HCT116 (cell line): Measurements from ENCODE around the gene MDFIC2. TPM values are rescaled to one million over a fixed set of nuclear protein-coding genes. Genes with fewer than 3 reads are reported as not detected.

Experiments used
- ATAC-seq: fragments of 200-7000 bp; cut with Tn5 transposase; 2 replicates; pipeline ENCODE4 v1.9.1; 2020; ENCODE audit warnings: mild to moderate bottlenecking, moderate library complexity
- BruUV-seq: library from RNA; stranded (reverse); fragments of 400-500 nt; replicated peaks from 2 replicates; lab custom pipeline; 2021; lab: Mats Ljungman, UMichigan
- CTCF ChIA-PET: fragments of 300-600 bp; sonication (Branson Sonifier 250); formaldehyde crosslinking; loops from one replicate; lab custom pipeline; 2021; ENCODE audit warnings: antibody characterized with exemption; lab: Charles Lee
- POLR2A ChIA-PET: fragments of 300-600, 350-600 bp; sonication (Branson Sonifier 250); formaldehyde crosslinking; loops from one replicate; lab custom pipeline; 2021; ENCODE audit warnings: antibody characterized with exemption; lab: Charles Lee
- RAD21 ChIA-PET, 2 experiments: fragments of 300-600 bp; sonication (Branson Sonifier 250); formaldehyde crosslinking; loops; one replicate each; lab custom pipeline; 2023; ENCODE audit warnings: low total read pairs in 2 of 2; ENCODE audit not compliant: uncharacterized antibody in 2 of 2, unreplicated experiment in 2 of 2, low non-redundant PET in 1 of 2; lab: Charles Lee
- DNase-seq: peaks from one replicate; pipeline ENCODE4 v3.0.0-alpha.2; 2010; ENCODE audit warnings: low read depth, low spot score
- H2AFZ ChIP-seq: fragments of 200-600 bp; shearing (Covaris generic), sonication (generic); 2 replicates; pipeline ENCODE4 v1.6.1; 2017; ENCODE audit warnings: low read depth, mixed run types, mixed read lengths, antibody characterized with exemption, low read length; ENCODE audit not compliant: poor library complexity, severe bottlenecking
- H3K27ac ChIP-seq: 2 replicates; pipeline ENCODE4 v1.5.1; 2012; ENCODE audit warnings: low read depth, low read length
- H3K27me3 ChIP-seq: fragments of 200-600 bp; sonication (generic); 2 replicates; pipeline ENCODE4 v1.6.1; 2016; ENCODE audit warnings: mixed run types, low read length, mixed read lengths; ENCODE audit not compliant: insufficient read depth
- H3K36me3 ChIP-seq, 2 experiments: fragments of 200-500 bp in 1 of 2; fragments of 200-600 bp in 1 of 2; sonication (Bioruptor generic) in 1 of 2; sonication (generic) in 1 of 2; 2 replicates each; pipeline versions ENCODE4 v1.5.1 to v1.6.1; 2014 to 2016; ENCODE audit warnings: low read length in 2 of 2, inconsistent platforms in 1 of 2, mixed read lengths in 1 of 2, mixed run types in 1 of 2; ENCODE audit not compliant: insufficient read depth in 2 of 2, control insufficient read depth in 1 of 2
- H3K4me1 ChIP-seq, 2 experiments: fragments of 200-600 bp in 1 of 2; sonication (generic) in 1 of 2; 2 replicates each; pipeline versions ENCODE4 v1.5.1 to v1.6.1; 2012 to 2017; ENCODE audit warnings: low read length in 2 of 2, inconsistent platforms in 1 of 2, mild to moderate bottlenecking in 1 of 2, mixed read lengths in 1 of 2, mixed run types in 1 of 2, moderate library complexity in 1 of 2; ENCODE audit not compliant: insufficient read depth in 2 of 2, control insufficient read depth in 1 of 2
- H3K4me2 ChIP-seq: fragments of 200-600 bp; sonication (generic); 2 replicates; pipeline ENCODE4 v1.6.1; 2017; ENCODE audit warnings: mixed run types, low read length, mixed read lengths
- H3K4me3 ChIP-seq, 2 experiments: fragments of 200-600 bp in 1 of 2; sonication (generic) in 1 of 2; replicated peaks in 1 of 2; 2 replicates each; pipeline ENCODE4 v1.5.1; 2011 to 2016; ENCODE audit warnings: low read length in 2 of 2, control low read depth in 1 of 2, low read depth in 1 of 2, mild to moderate bottlenecking in 1 of 2, mixed read lengths in 1 of 2, mixed run types in 1 of 2
- H3K79me2 ChIP-seq: fragments of 200-600 bp; sonication (generic); 2 replicates; pipeline ENCODE4 v1.6.1; 2017; ENCODE audit warnings: mild to moderate bottlenecking, mixed run types, low read length, moderate library complexity, mixed read lengths; ENCODE audit not compliant: insufficient read depth
- H3K9ac ChIP-seq: fragments of 200-600 bp; sonication (generic); 2 replicates; pipeline ENCODE4 v1.6.1; 2016; ENCODE audit warnings: low read length, mixed read lengths
- H3K9me2 ChIP-seq: fragments of 200-600 bp; sonication (generic), shearing (Covaris generic); 2 replicates; pipeline ENCODE4 v1.6.1; 2017; ENCODE audit warnings: mixed run types, mild to moderate bottlenecking, moderate library complexity; ENCODE audit not compliant: insufficient read depth
- H3K9me3 ChIP-seq, 2 experiments: fragments of 200-500 bp in 1 of 2; fragments of 200-600 bp in 1 of 2; sonication (Bioruptor generic) in 1 of 2; sonication (generic) in 1 of 2; 2 replicates each; pipeline ENCODE4 v1.6.1; 2014 to 2017; ENCODE audit warnings: low read length in 2 of 2, mixed read lengths in 2 of 2, inconsistent platforms in 1 of 2, low read depth in 1 of 2, mild to moderate bottlenecking in 1 of 2, mixed run types in 1 of 2, moderate library complexity in 1 of 2; ENCODE audit not compliant: control insufficient read depth in 1 of 2, insufficient read depth in 1 of 2
- H4K20me1 ChIP-seq: fragments of 200-600 bp; sonication (generic), shearing (Covaris generic); 2 replicates; pipeline ENCODE4 v1.6.1; 2017; ENCODE audit warnings: mixed run types, mild to moderate bottlenecking, moderate library complexity; ENCODE audit not compliant: insufficient read depth
- ATF3 ChIP-seq: IDR thresholded peaks from 2 replicates; pipeline ENCODE4 v1.6.1; 2012
- CBX3 ChIP-seq: IDR thresholded peaks from 2 replicates; pipeline ENCODE4 v1.6.1; 2012; ENCODE audit warnings: low read depth
- ELF1 ChIP-seq: IDR thresholded peaks from 2 replicates; pipeline ENCODE4 v1.6.1; 2012; ENCODE audit warnings: low read depth, borderline replicate concordance
- EZH2 ChIP-seq: fragments of 200-600 bp; sonication (generic); IDR thresholded peaks from 2 replicates; pipeline ENCODE4 v1.6.1; 2017; ENCODE audit warnings: antibody characterized with exemption, mixed run types
- EZH2phosphoT487 ChIP-seq: fragments of 200-600 bp; IDR thresholded peaks from 2 replicates; pipeline ENCODE4 v1.6.1; 2018; ENCODE audit warnings: antibody characterized with exemption, borderline replicate concordance
- FOSL1 ChIP-seq: IDR thresholded peaks from 2 replicates; pipeline ENCODE4 v1.6.1; 2012; ENCODE audit warnings: low read depth
- MAX ChIP-seq: IDR thresholded peaks from 2 replicates; pipeline ENCODE4 v1.6.1; 2012
- POLR2A ChIP-seq: IDR thresholded peaks from 2 replicates; pipeline ENCODE4 v1.7.0; 2011; ENCODE audit warnings: borderline replicate concordance; ENCODE audit not compliant: insufficient read depth, insufficient read length; ENCODE audit errors: extremely low read depth
- POLR2AphosphoS5 ChIP-seq: IDR thresholded peaks from 2 replicates; pipeline ENCODE4 v1.6.1; 2011; ENCODE audit warnings: mild to moderate bottlenecking, low read depth, low read length, moderate library complexity
- RAD21 ChIP-seq: IDR thresholded peaks from 2 replicates; pipeline ENCODE4 v1.6.1; 2012; ENCODE audit warnings: low read depth, mild to moderate bottlenecking
- REST ChIP-seq: IDR thresholded peaks from 2 replicates; pipeline ENCODE4 v1.6.1; 2012; ENCODE audit warnings: low read depth
- ZBTB33 ChIP-seq: IDR thresholded peaks from 2 replicates; pipeline ENCODE4 v1.6.1; 2011; ENCODE audit warnings: mild to moderate bottlenecking, low read length, moderate library complexity; ENCODE audit not compliant: insufficient replicate concordance; ENCODE audit errors: extremely low read depth
- ZNF274 ChIP-seq: fragments of 200-500 bp; sonication (Bioruptor generic); IDR thresholded peaks from 2 replicates; pipeline ENCODE4 v1.6.1; 2014; ENCODE audit warnings: mild to moderate bottlenecking, low read depth, low read length, inconsistent platforms
- intact Hi-C: fragments of 100-400 bp; cut with micrococcal nuclease; formaldehyde crosslinking; loops from 2 replicates; pipeline ENCODE4 v1.10.0; 2022
- total RNA-seq: library from RNA; stranded (reverse); gene quantifications from one replicate; pipeline ENCODE4 v1.2.1, GENCODE V29; 2021; ENCODE audit not compliant: unreplicated experiment

Gene MDFIC2
- total RNA-seq, 1 experiment from 2014 or later, result not detected

- no peak for TF ChIP-seq ATF3
- TF ChIP-seq POLR2A, result no peak
- TF ChIP-seq RAD21, result no peak
- no peak for TF ChIP-seq EZH2
- TF ChIP-seq EZH2phosphoT487, result no peak
- TF ChIP-seq MAX, result no peak
- RAD21 ChIA-PET, result no interaction called here
- BruUV-seq, result no TSS peak
Observed at GRCh38 chr3:70177881-70178645, 134.4 kb downstream of the MDFIC2 start.

GRCh38 chr3:70176224-70176623, 136.2 kb downstream of the MDFIC2 start:
- Histone ChIP-seq H3K9me3 (peaks cover 0 to 5% of the 10 kb centered on the region in 2 experiments; a peak in 1 of 4 replicates), H3K9ac (no peak overlapping the region), H3K4me3 (no peak overlapping the region), H3K4me2 (no peak overlapping the region), H3K4me1 (no peaks in the 10 kb centered on the region), H3K79me2 (no peaks in the 10 kb centered on the region), H3K9me2 (no peaks in the 10 kb centered on the region), H3K27me3 (no peaks in the 10 kb centered on the region), H3K36me3 (no peaks in the 10 kb centered on the region), H2AFZ (no peak overlapping the region), H3K27ac (no peak overlapping the region), H4K20me1 (no peaks in the 10 kb centered on the region)
- CTCF ChIA-PET, result no interaction called here
- BruUV-seq, result no TSS peak
- intact Hi-C loops, result no loop called here
- ATAC-seq (no peak), DNase-seq (no peak)
- RAD21 ChIA-PET, result no interaction called here
- POLR2A ChIA-PET, result no interaction called here
- TF ChIP-seq MAX, result no peak
- no peak for TF ChIP-seq FOSL1
- TF ChIP-seq RAD21, result no peak
- TF ChIP-seq ELF1, result no peak
- TF ChIP-seq ZBTB33, result no peak
- TF ChIP-seq POLR2AphosphoS5, result no peak
- TF ChIP-seq ZNF274, result no peak
- no peak for TF ChIP-seq CBX3
- no peak for TF ChIP-seq REST
- no peak for TF ChIP-seq EZH2

More at GRCh38 chr3:70177881-70178645, 134.4 kb downstream of the MDFIC2 start:
- Histone ChIP-seq H3K4me2 (no peak overlapping the region), H3K9ac (no peak overlapping the region), H3K4me1 (no peaks in the 10 kb centered on the region), H3K9me3 (peaks cover 0 to 5% of the 10 kb centered on the region in 2 experiments; a peak in 1 of 4 replicates), H3K9me2 (no peaks in the 10 kb centered on the region), H3K36me3 (no peaks in the 10 kb centered on the region), H3K79me2 (no peaks in the 10 kb centered on the region), H4K20me1 (no peaks in the 10 kb centered on the region), H3K27me3 (no peaks in the 10 kb centered on the region), H3K4me3 (no peak overlapping the region), H3K27ac (no peak overlapping the region), H2AFZ (no peak overlapping the region)
- CTCF ChIA-PET, result no interaction called here
- ATAC-seq (no peak), DNase-seq (no peak)
- intact Hi-C loops, result no loop called here
- POLR2A ChIA-PET, result no interaction called here
